Measurements from ENCODE around the gene FARP1. TPM values are rescaled to one million over a fixed set of nuclear protein-coding genes. Genes with fewer than 3 reads are reported as not detected.
A peak's percentile ranks its signal among the peaks of the same experiment; 100 is the strongest.

FARP1 gene
- total RNA-seq, 6 experiments from 2014 or later: 44.9 to 104 (median 80.0) TPM

GRCh38 chr13:98188544-98189166 is 45.8 kb downstream of the FARP1 start:
- WGBS (ENCODE audit: insufficient coverage, low coverage, low lambda C conversion rate, missing lambda C conversion rate): 40% methylated on average over 1 of the region's 14 CpGs
- DNase-seq (peak; percentile 69 to 85 (median 80)), ATAC-seq (peak; percentile 74 to 87 (median 86))
- no peak overlapping the region for H3K4me3 ChIP-seq
- intact Hi-C loops (cut with DNase I): no loop called here
- TF ChIP-seq, protein P1, sequence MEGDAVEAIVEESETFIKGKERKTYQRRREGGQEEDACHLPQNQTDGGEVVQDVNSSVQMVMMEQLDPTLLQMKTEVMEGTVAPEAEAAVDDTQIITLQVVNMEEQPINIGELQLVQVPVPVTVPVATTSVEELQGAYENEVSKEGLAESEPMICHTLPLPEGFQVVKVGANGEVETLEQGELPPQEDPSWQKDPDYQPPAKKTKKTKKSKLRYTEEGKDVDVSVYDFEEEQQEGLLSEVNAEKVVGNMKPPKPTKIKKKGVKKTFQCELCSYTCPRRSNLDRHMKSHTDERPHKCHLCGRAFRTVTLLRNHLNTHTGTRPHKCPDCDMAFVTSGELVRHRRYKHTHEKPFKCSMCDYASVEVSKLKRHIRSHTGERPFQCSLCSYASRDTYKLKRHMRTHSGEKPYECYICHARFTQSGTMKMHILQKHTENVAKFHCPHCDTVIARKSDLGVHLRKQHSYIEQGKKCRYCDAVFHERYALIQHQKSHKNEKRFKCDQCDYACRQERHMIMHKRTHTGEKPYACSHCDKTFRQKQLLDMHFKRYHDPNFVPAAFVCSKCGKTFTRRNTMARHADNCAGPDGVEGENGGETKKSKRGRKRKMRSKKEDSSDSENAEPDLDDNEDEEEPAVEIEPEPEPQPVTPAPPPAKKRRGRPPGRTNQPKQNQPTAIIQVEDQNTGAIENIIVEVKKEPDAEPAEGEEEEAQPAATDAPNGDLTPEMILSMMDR (IDR thresholded peaks at IDR 0.05): no peak
- TF ChIP-seq POLR2A (IDR thresholded peaks at IDR 0.05): no peak
- no peaks in the 10 kb centered on the region for H3K36me3 ChIP-seq
- no peaks in the 10 kb centered on the region for H3K9me3 ChIP-seq
- peak overlapping the region; percentile 7 to 65 (median 54) for H3K27ac ChIP-seq
- peaks cover 0 to 55% (median 15%) of the 10 kb centered on the region in 4 donors for H3K4me1 ChIP-seq
- no peaks in the 10 kb centered on the region for H3K27me3 ChIP-seq

DNA sequence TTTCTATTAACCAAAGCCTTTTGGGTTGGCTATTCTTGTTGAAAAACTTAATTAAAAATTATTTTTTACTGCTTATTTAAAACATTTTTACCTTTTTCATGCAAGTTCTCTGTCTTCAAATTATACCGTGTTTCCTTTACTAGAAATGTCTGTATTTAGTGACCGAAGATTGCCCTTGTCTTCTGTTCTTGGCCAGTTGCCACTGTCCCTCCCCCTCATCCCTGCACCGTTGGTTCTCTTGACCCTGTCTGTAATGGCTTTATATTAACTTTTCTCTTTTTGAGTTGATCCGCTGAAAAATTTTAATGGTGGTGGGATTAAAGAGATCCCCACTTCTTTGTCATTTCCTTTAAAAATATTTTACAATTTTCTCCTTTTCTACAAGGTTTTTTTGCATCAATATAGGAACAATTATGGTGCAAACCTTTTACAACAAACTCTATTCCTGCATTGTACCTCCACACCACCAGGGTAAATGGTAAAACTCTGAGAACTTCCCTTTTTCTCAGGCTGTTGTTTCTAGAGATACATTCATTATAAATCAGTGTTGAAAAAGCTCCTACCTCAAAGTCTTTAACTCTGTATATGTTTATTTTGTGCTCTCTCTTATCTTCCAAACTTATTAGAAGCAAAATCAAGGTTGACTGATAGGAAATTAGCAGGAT is 47.1 kb downstream of the FARP1 start:
- Histone ChIP-seq H3K27ac (peak overlapping the region in 2 of 3 donors; percentile 0 to 65), H3K4me3 (no peak overlapping the region), H3K9me3 (no peaks in the 10 kb centered on the region), H3K4me1 (peaks cover 0 to 65% (median 19%) of the 10 kb centered on the region in 4 donors), H3K27me3 (no peaks in the 10 kb centered on the region), H3K36me3 (no peaks in the 10 kb centered on the region)
- intact Hi-C loops (cut with DNase I): no loop called here
- peak; percentile 69 to 73 (median 72) for ATAC-seq
- no peak for TF ChIP-seq POLR2A (IDR thresholded peaks at IDR 0.05)
- TF ChIP-seq, protein P1 (IDR thresholded peaks at IDR 0.05): peak in 2 of 4 donors; percentile 6 to 27
- peak; percentile 71 to 85 (median 74) for DNase-seq
- 20% methylated on average over 4 of the region's 4 CpGs for WGBS (ENCODE audit: insufficient coverage, low coverage, low lambda C conversion rate, missing lambda C conversion rate)

GRCh38 chr13:98190889-98191444 is 48.1 kb downstream of the FARP1 start:
- TF ChIP-seq, protein P1 (IDR thresholded peaks at IDR 0.05): no peak
- no peak for TF ChIP-seq POLR2A (IDR thresholded peaks at IDR 0.05)
- WGBS (ENCODE audit: insufficient coverage, low coverage, low lambda C conversion rate, missing lambda C conversion rate): 15% methylated on average over 11 of the region's 11 CpGs
- no peaks in the 10 kb centered on the region for H3K9me3 ChIP-seq
- intact Hi-C loops (cut with DNase I): no loop called here
- peaks cover 0 to 70% (median 23%) of the 10 kb centered on the region in 4 donors for H3K4me1 ChIP-seq
- DNase-seq: peak in 1 of 3 donors; percentile 62
- peak; percentile 17 to 31 (median 24) for ATAC-seq
- peak overlapping the region in 1 of 3 donors; percentile 9 for H3K4me3 ChIP-seq
- no peaks in the 10 kb centered on the region for H3K36me3 ChIP-seq
- H3K27me3 ChIP-seq: no peaks in the 10 kb centered on the region
- H3K27ac ChIP-seq: peak overlapping the region; percentile 0 to 65 (median 23)

DNA sequence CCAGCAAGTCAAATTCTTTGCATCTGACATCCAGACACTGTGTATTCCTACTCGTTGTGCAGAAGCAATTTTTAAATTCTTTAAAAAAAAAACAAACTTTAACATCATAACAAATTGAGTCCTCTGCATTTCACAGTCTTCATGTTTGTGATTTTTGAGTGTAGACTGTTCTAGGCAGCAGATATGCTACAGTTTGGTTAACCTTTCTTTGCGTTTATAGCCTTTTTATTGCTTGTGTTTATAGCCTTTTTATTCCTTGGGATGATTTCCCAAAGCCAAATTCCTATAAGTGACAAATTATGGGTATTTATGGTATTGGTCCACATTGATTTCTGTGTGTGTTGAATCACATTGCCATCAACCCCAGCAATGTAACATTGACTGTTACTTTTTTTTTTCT is 49.1 kb downstream of the FARP1 start:
- 78% methylated on average over 2 of the region's 2 CpGs for WGBS (ENCODE audit: insufficient coverage, low coverage, low lambda C conversion rate, missing lambda C conversion rate)
- Histone ChIP-seq H3K9me3 (no peaks in the 10 kb centered on the region), H3K4me1 (peaks cover 0 to 81% (median 29%) of the 10 kb centered on the region in 4 donors), H3K27me3 (no peaks in the 10 kb centered on the region), H3K27ac (peak overlapping the region in 1 of 3 donors; percentile 65), H3K4me3 (no peak overlapping the region), H3K36me3 (no peaks in the 10 kb centered on the region)
- DNase-seq (no peak), ATAC-seq (no peak)
- TF ChIP-seq POLR2A (IDR thresholded peaks at IDR 0.05): no peak
- TF ChIP-seq, protein P1 (IDR thresholded peaks at IDR 0.05): no peak
- intact Hi-C loops (cut with DNase I): no loop called here
